Measurements from ENCODE around the gene GRIN3B. TPM values are rescaled to one million over a fixed set of nuclear protein-coding genes. Genes with fewer than 3 reads are reported as not detected.
A peak's percentile ranks its signal among the peaks of the same experiment; 100 is the strongest.

The GRIN3B gene
- total and polyA plus RNA-seq, 9 of the 15 experiments (the other 6 are each of a cell fraction or from before 2014, with no cell fraction given) = 0.06 to 0.95 (median 0.19) TPM; not detected in 6

DNA sequence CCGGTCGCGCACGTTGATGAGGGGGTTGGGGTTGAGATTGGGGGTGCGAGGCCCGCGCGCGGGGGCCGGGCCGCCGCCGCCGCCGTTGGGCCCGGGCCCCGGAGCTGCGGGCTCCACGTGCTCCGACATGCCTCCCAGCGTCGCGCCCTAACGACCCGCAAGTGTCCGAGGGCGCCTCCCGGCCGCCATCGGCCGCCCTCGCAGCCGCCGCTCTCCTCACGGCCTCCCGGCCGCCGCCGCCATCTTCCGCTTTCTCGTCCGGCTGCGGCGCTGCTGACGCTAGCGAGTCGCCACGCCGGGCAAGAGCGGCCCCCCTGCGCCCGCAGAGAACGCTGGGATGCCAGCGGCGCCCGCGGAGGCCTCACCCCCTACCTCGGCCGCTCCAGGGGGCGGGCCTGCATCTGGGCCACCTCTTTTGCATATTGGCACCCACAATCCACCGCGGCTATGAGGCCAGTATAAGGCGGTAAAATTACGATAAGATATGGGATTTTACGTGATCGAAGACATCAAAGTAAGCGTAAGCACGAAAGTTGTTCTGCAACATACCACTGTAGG is 20.7 kb downstream of the GRIN3B start, which contains the start of gene TMEM259 (continued):
- no peak for TF ChIP-seq ARID1B (IDR thresholded peaks at IDR 0.05)
- TF ChIP-seq MAZ (CRISPR knock-in tag; conservative IDR thresholded peaks at IDR 0.05 in 1 of 2, IDR thresholded peaks at IDR 0.05 in 1 of 2) = peak in 1 of 2 experiments; percentile 80; a peak in 1 of 4 replicates
- TF ChIP-seq FOXJ2 (tag; IDR thresholded peaks at IDR 0.05) = no peak
- TF ChIP-seq POLR2B (IDR thresholded peaks at IDR 0.05; ENCODE audit: low read depth, partially characterized antibody) = no peak
- TF ChIP-seq, protein P1, sequence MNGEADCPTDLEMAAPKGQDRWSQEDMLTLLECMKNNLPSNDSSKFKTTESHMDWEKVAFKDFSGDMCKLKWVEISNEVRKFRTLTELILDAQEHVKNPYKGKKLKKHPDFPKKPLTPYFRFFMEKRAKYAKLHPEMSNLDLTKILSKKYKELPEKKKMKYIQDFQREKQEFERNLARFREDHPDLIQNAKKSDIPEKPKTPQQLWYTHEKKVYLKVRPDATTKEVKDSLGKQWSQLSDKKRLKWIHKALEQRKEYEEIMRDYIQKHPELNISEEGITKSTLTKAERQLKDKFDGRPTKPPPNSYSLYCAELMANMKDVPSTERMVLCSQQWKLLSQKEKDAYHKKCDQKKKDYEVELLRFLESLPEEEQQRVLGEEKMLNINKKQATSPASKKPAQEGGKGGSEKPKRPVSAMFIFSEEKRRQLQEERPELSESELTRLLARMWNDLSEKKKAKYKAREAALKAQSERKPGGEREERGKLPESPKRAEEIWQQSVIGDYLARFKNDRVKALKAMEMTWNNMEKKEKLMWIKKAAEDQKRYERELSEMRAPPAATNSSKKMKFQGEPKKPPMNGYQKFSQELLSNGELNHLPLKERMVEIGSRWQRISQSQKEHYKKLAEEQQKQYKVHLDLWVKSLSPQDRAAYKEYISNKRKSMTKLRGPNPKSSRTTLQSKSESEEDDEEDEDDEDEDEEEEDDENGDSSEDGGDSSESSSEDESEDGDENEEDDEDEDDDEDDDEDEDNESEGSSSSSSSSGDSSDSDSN (IDR thresholded peaks at IDR 0.05; ENCODE audit: borderline replicate concordance in 1 of 2, low read depth in 2 of 2, low read length in 2 of 2) = no peak
- TF ChIP-seq, protein P2, sequence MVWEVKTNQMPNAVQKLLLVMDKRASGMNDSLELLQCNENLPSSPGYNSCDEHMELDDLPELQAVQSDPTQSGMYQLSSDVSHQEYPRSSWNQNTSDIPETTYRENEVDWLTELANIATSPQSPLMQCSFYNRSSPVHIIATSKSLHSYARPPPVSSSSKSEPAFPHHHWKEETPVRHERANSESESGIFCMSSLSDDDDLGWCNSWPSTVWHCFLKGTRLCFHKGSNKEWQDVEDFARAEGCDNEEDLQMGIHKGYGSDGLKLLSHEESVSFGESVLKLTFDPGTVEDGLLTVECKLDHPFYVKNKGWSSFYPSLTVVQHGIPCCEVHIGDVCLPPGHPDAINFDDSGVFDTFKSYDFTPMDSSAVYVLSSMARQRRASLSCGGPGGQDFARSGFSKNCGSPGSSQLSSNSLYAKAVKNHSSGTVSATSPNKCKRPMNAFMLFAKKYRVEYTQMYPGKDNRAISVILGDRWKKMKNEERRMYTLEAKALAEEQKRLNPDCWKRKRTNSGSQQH (CRISPR knock-in tag; IDR thresholded peaks at IDR 0.05) = no peak
- no peak for TF ChIP-seq TAF9B (IDR thresholded peaks at IDR 0.05; ENCODE audit: partially characterized antibody)
- TF ChIP-seq L3MBTL2 (IDR thresholded peaks at IDR 0.05) = peak; percentile 49
- TF ChIP-seq ZNF143 (CRISPR knock-in tag; IDR thresholded peaks at IDR 0.05) = peak; percentile 94
- TF ChIP-seq, protein P3, sequence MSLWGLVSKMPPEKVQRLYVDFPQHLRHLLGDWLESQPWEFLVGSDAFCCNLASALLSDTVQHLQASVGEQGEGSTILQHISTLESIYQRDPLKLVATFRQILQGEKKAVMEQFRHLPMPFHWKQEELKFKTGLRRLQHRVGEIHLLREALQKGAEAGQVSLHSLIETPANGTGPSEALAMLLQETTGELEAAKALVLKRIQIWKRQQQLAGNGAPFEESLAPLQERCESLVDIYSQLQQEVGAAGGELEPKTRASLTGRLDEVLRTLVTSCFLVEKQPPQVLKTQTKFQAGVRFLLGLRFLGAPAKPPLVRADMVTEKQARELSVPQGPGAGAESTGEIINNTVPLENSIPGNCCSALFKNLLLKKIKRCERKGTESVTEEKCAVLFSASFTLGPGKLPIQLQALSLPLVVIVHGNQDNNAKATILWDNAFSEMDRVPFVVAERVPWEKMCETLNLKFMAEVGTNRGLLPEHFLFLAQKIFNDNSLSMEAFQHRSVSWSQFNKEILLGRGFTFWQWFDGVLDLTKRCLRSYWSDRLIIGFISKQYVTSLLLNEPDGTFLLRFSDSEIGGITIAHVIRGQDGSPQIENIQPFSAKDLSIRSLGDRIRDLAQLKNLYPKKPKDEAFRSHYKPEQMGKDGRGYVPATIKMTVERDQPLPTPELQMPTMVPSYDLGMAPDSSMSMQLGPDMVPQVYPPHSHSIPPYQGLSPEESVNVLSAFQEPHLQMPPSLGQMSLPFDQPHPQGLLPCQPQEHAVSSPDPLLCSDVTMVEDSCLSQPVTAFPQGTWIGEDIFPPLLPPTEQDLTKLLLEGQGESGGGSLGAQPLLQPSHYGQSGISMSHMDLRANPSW (CRISPR knock-in tag; IDR thresholded peaks at IDR 0.05) = 0 out of 2 replicates have a peak, but pooled peaks have one; percentile 72
- TF ChIP-seq HNRNPLL (IDR thresholded peaks at IDR 0.05; ENCODE audit: low read depth, low read length, poor library complexity, severe bottlenecking) = peak; percentile 77
- TF ChIP-seq ZEB2 (IDR thresholded peaks at IDR 0.05) = no peak
- peak; percentile 84 for TF ChIP-seq RBBP5 (IDR thresholded peaks at IDR 0.05; ENCODE audit: borderline replicate concordance, insufficient read depth, low read length, poor library complexity, severe bottlenecking)
- TF ChIP-seq, protein P4, sequence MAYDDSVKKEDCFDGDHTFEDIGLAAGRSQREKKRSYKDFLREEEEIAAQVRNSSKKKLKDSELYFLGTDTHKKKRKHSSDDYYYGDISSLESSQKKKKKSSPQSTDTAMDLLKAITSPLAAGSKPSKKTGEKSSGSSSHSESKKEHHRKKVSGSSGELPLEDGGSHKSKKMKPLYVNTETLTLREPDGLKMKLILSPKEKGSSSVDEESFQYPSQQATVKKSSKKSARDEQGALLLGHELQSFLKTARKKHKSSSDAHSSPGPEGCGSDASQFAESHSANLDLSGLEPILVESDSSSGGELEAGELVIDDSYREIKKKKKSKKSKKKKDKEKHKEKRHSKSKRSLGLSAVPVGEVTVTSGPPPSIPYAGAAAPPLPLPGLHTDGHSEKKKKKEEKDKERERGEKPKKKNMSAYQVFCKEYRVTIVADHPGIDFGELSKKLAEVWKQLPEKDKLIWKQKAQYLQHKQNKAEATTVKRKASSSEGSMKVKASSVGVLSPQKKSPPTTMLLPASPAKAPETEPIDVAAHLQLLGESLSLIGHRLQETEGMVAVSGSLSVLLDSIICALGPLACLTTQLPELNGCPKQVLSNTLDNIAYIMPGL (CRISPR knock-in tag; IDR thresholded peaks at IDR 0.05) = peak; percentile 45; the same call in 1 of the 2 replicates
- TF ChIP-seq, protein P5, sequence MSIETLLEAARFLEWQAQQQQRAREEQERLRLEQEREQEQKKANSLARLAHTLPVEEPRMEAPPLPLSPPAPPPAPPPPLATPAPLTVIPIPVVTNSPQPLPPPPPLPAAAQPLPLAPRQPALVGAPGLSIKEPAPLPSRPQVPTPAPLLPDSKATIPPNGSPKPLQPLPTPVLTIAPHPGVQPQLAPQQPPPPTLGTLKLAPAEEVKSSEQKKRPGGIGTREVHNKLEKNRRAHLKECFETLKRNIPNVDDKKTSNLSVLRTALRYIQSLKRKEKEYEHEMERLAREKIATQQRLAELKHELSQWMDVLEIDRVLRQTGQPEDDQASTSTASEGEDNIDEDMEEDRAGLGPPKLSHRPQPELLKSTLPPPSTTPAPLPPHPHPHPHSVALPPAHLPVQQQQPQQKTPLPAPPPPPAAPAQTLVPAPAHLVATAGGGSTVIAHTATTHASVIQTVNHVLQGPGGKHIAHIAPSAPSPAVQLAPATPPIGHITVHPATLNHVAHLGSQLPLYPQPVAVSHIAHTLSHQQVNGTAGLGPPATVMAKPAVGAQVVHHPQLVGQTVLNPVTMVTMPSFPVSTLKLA (conservative IDR thresholded peaks at IDR 0.05) = no peak; a peak in 1 of 4 replicates
- TF ChIP-seq SMC3 (conservative IDR thresholded peaks at IDR 0.05; ENCODE audit: insufficient read depth, low read depth, low read length) = 0 out of 2 replicates have a peak, but pooled peaks have one; percentile 9
- TF ChIP-seq MAFF (IDR thresholded peaks at IDR 0.05; ENCODE audit: low read length) = no peak

Data from K562 (cell line).